Thymus (tissue), 11 donors: ENCODE measurements around the gene CLEC10A. TPM values are rescaled to one million over a fixed set of nuclear protein-coding genes. Genes with fewer than 3 reads are reported as not detected.
"Not testable (repeated sequence)": the region's sequence is repeated elsewhere in the genome, so short reads cannot be mapped to it uniquely, and the experiment has no call there.

ENCODE experiments used
- DNase-seq, 9 donors: peaks; one replicate each; pipeline ENCODE4 v3.0.0-alpha.2; 2013; ENCODE audit warnings: low spot score in 9 of 9, low read depth in 6 of 9, missing footprints in 1 of 9
- H3K27ac ChIP-seq, 2 donors: one replicate each; pipeline ENCODE4 v1.5.1; 2013; ENCODE audit warnings: control low read depth in 1 of 2, low read depth in 1 of 2, low read length in 1 of 2, mild to moderate bottlenecking in 1 of 2, moderate library complexity in 1 of 2
- H3K27me3 ChIP-seq, 2 donors: one replicate each; pipeline ENCODE4 v1.5.1; 2013; ENCODE audit warnings: low read length in 1 of 2; ENCODE audit not compliant: control insufficient read depth in 2 of 2, insufficient read depth in 1 of 2
- H3K36me3 ChIP-seq, 2 donors: one replicate each; pipeline ENCODE4 v1.5.1; 2013; ENCODE audit warnings: low read length in 1 of 2, mild to moderate bottlenecking in 1 of 2, moderate library complexity in 1 of 2; ENCODE audit not compliant: control insufficient read depth in 2 of 2, insufficient read depth in 2 of 2
- H3K4me1 ChIP-seq, 2 donors: one replicate each; pipeline ENCODE4 v1.5.1; 2013; ENCODE audit warnings: low read length in 2 of 2; ENCODE audit not compliant: control insufficient read depth in 2 of 2, insufficient read depth in 2 of 2
- H3K4me3 ChIP-seq, 2 donors: one replicate each; pipeline ENCODE4 v1.5.1; 2013; ENCODE audit warnings: low read length in 2 of 2, control low read depth in 1 of 2, mild to moderate bottlenecking in 1 of 2
- H3K9me3 ChIP-seq, 2 donors: one replicate each; pipeline ENCODE4 v1.5.1; 2013; ENCODE audit warnings: low read length in 1 of 2, mild to moderate bottlenecking in 1 of 2; ENCODE audit not compliant: control insufficient read depth in 2 of 2, insufficient read depth in 1 of 2
- WGBS: extraction: QIAGEN DNeasy Blood & Tissue Kit; methylation state at CpG from one replicate; pipeline ENCODE4 v1.1.7; 2013; 5-methylcytosine and 5-hydroxymethylcytosine counted together
- polyA plus RNA-seq: library from polyadenylated mRNA; stranded (reverse); fragments of 200-250 nt; gene quantifications from one replicate; pipeline ENCODE4 v1.2.3, GENCODE V29; 2013
- total RNA-seq: library from RNA; stranded (reverse); fragments of 120-200 nt; gene quantifications from one replicate; pipeline ENCODE4 v1.2.4, GENCODE V29; 2013
- donor health status: healthy.

The CLEC10A gene
- total and polyA plus RNA-seq, 2 donors = 8.6 to 11.2 TPM

- Histone ChIP-seq H3K4me1 (peaks cover 11 to 32% of the 10 kb centered on the region in 2 donors), H3K27ac (peak overlapping the region; percentile 19 to 41), H3K9me3 (peaks cover 0 to 13% of the 10 kb centered on the region in 2 donors), H3K4me3 (peak overlapping the region in 1 of 2 donors; percentile 6), H3K27me3 (peaks cover 34 to 70% of the 10 kb centered on the region in 2 donors)
- peak in 4 of 9 donors; percentile 47 to 74 (median 53) for DNase-seq
- H3K36me3 ChIP-seq = not testable (repeated sequence)
- 12% methylated on average over 26 of the region's 26 CpGs for WGBS
Observed at GRCh38 chr17:7046725-7047397, 33.2 kb downstream of the CLEC10A start.

GRCh38 chr17:7046127-7046724, 33.8 kb downstream of the CLEC10A start:
- Histone ChIP-seq H3K36me3 (no peaks in the 10 kb centered on the region), H3K27ac (peak overlapping the region; percentile 41 to 62), H3K4me1 (peaks cover 11 to 32% of the 10 kb centered on the region in 2 donors), H3K9me3 (peaks cover 0 to 13% of the 10 kb centered on the region in 2 donors), H3K27me3 (peaks cover 38 to 77% of the 10 kb centered on the region in 2 donors), H3K4me3 (peak overlapping the region; percentile 6 to 10)
- DNase-seq = peak in 1 of 9 donors; percentile 42
- WGBS = 13% methylated on average over 15 of the region's 15 CpGs

DNA sequence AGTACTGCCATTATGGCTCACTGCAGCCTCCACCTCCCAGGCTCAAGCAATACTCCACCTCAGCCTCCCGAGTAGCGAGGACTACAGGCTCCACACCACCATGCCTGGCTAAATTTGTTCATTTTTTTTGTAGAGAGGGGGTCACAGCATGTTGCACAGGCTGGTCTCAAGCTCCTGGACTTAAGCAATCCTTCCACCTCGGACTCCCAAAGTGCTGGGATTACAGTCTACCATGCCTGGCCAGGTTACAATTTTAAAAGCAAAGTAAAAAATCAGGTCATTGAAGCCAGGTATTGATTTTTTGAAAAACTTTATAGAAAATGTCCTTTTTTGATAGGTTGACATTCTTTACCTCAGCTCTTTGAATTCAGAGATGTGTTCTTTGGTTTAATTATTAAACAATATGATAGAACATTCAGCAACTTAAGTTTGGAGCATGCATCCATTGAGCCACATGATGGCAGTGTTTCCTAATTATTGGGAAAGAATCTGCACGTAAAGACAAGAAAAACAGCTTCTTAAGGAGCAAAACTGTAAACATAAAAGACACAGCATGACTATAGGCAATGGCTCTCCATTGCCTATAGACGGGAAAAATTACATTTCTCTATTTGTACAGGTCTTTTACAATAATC, 34.4 kb downstream of the CLEC10A start:
- H3K27ac ChIP-seq = peak overlapping the region in 1 of 2 donors; percentile 62
- peak in 4 of 9 donors; percentile 48 to 85 (median 73) for DNase-seq
- peaks cover 11 to 32% of the 10 kb centered on the region in 2 donors for H3K4me1 ChIP-seq
- H3K36me3 ChIP-seq = no peaks in the 10 kb centered on the region
- H3K4me3 ChIP-seq = peak overlapping the region in 1 of 2 donors; percentile 10
- H3K27me3 ChIP-seq = peaks cover 38 to 77% of the 10 kb centered on the region in 2 donors
- peaks cover 0 to 13% of the 10 kb centered on the region in 2 donors for H3K9me3 ChIP-seq
- 32% methylated on average over 5 of the region's 5 CpGs for WGBS

- Histone ChIP-seq H3K9me3 (peaks cover 0 to 13% of the 10 kb centered on the region in 2 donors), H3K4me3 (peak within 1 kb of the TSS in 1 of 2 donors; percentile 26), H3K27ac (no peak within 1 kb of the TSS), H3K36me3 (no peaks in the 10 kb centered on the region), H3K4me1 (peaks cover 11 to 32% of the 10 kb centered on the region in 2 donors), H3K27me3 (peaks cover 38 to 68% of the 10 kb centered on the region in 2 donors)
- 2% methylated on average over 58 of the region's 58 CpGs for WGBS
- DNase-seq = peak in 1 of 9 donors; percentile 34
Observed at GRCh38 chr17:7043497-7044198, 36.4 kb downstream of the CLEC10A start, which contains the start of gene SLC16A11. SLC16A11 (minus strand) TSS chr17:7044092; CDS start chr17:7043513, 579 bp downstream.

DNA sequence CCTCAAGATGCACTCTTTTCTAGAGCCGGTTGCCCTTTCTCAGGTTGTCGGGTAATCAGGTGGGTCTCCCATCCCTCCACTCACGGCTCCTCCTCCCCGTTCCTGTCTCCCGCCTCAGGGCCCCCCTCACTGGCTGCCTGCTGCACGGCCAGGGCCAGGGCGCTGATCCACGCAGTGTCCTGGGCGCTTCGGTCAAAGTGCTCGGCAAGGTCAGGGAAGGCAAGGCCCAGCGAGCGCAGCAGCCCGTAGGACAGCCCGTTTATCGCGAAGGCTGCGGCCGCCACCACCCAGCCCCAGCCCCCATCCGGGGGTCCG, 36.9 kb downstream of the CLEC10A start:
- peaks cover 38 to 65% of the 10 kb centered on the region in 2 donors for H3K27me3 ChIP-seq
- H3K9me3 ChIP-seq = peaks cover 0 to 13% of the 10 kb centered on the region in 2 donors
- no peak for DNase-seq
- WGBS = 3% methylated on average over 21 of the region's 21 CpGs
- H3K27ac ChIP-seq = no peak overlapping the region
- peaks cover 11 to 32% of the 10 kb centered on the region in 2 donors for H3K4me1 ChIP-seq
- no peaks in the 10 kb centered on the region for H3K36me3 ChIP-seq
- peak overlapping the region in 1 of 2 donors; percentile 26 for H3K4me3 ChIP-seq

GRCh38 chr17:7042501-7043181, 37.4 kb downstream of the CLEC10A start:
- peak in 1 of 9 donors; percentile 48 for DNase-seq
- Histone ChIP-seq H3K4me3 (peak overlapping the region; percentile 16 to 26), H3K9me3 (peaks cover 0 to 13% of the 10 kb centered on the region in 2 donors), H3K36me3 (no peaks in the 10 kb centered on the region), H3K4me1 (peaks cover 11 to 32% of the 10 kb centered on the region in 2 donors), H3K27me3 (peaks cover 38 to 62% of the 10 kb centered on the region in 2 donors), H3K27ac (no peak overlapping the region)
- WGBS = 4% methylated on average over 53 of the region's 53 CpGs

- Histone ChIP-seq H3K27me3 (peaks cover 38 to 58% of the 10 kb centered on the region in 2 donors), H3K27ac (no peak overlapping the region), H3K9me3 (peaks cover 0 to 13% of the 10 kb centered on the region in 2 donors), H3K36me3 (no peaks in the 10 kb centered on the region), H3K4me1 (peaks cover 11 to 32% of the 10 kb centered on the region in 2 donors), H3K4me3 (peak overlapping the region; percentile 16 to 26)
- WGBS = 43% methylated on average over 43 of the region's 43 CpGs
- DNase-seq = peak in 1 of 9 donors; percentile 40
Observed at GRCh38 chr17:7041607-7042500, 38.2 kb downstream of the CLEC10A start.
